H9 (cell line): ENCODE measurements around the gene PRR5L. TPM values are rescaled to one million over a fixed set of nuclear protein-coding genes. Genes with fewer than 3 reads are reported as not detected.

Experiments
- DNase-seq: peaks from one replicate; pipeline ENCODE4 v3.0.0-alpha.2; 2017
- H2AFZ ChIP-seq: one replicate; pipeline ENCODE4 v1.6.1; 2013; ENCODE audit warnings: mild to moderate bottlenecking, low read length, control low read depth, moderate library complexity
- H2AK5ac ChIP-seq: 2 replicates; pipeline ENCODE4 v1.6.1; 2013; ENCODE audit warnings: low read length, control low read depth, mixed read lengths; ENCODE audit not compliant: insufficient read length
- H2BK120ac ChIP-seq: one replicate; pipeline ENCODE4 v1.6.1; 2013; ENCODE audit warnings: low read depth, mild to moderate bottlenecking, low read length, control low read depth, inconsistent platforms; ENCODE audit not compliant: poor library complexity, severe bottlenecking
- H2BK12ac ChIP-seq: 2 replicates; pipeline ENCODE4 v1.6.1; 2013; ENCODE audit warnings: low read length, control low read depth, mixed read lengths, low read depth; ENCODE audit not compliant: insufficient read length
- H2BK15ac ChIP-seq: 2 replicates; pipeline ENCODE4 v1.6.1; 2013; ENCODE audit warnings: low read depth, low read length, control low read depth
- H2BK20ac ChIP-seq: one replicate; pipeline ENCODE4 v1.6.1; 2013; ENCODE audit warnings: low read depth, mild to moderate bottlenecking, low read length, control low read depth, inconsistent platforms; ENCODE audit not compliant: poor library complexity, severe bottlenecking
- H2BK5ac ChIP-seq: 2 replicates; pipeline ENCODE4 v1.6.1; 2013; ENCODE audit warnings: low read length, control low read depth, mixed read lengths; ENCODE audit not compliant: insufficient read length
- H3K14ac ChIP-seq: 2 replicates; pipeline ENCODE4 v1.6.1; 2013; ENCODE audit warnings: low read length, control low read depth; ENCODE audit not compliant: insufficient read depth
- H3K18ac ChIP-seq: 2 replicates; pipeline ENCODE4 v1.6.1; 2013; ENCODE audit warnings: low read depth, mild to moderate bottlenecking, mixed read lengths, low read length, control low read depth; ENCODE audit not compliant: insufficient read length
- H3K23ac ChIP-seq: 2 replicates; pipeline ENCODE4 v1.6.1; 2013; ENCODE audit warnings: low read length, control low read depth, mixed read lengths, low read depth; ENCODE audit not compliant: insufficient read length
- H3K23me2 ChIP-seq: 2 replicates; pipeline ENCODE4 v1.6.1; 2013; ENCODE audit warnings: low read depth, mild to moderate bottlenecking, mixed read lengths, low read length, control low read depth; ENCODE audit not compliant: insufficient read length, poor library complexity, severe bottlenecking
- H3K27ac ChIP-seq: 2 replicates; pipeline ENCODE4 v1.5.1; 2013; ENCODE audit warnings: low read length, control low read depth, mixed read lengths, low read depth; ENCODE audit not compliant: insufficient read length
- H3K27me3 ChIP-seq: 2 replicates; pipeline ENCODE4 v1.6.1; 2013; ENCODE audit warnings: low read length, control low read depth, inconsistent platforms; ENCODE audit not compliant: insufficient read depth
- H3K4ac ChIP-seq: 2 replicates; pipeline ENCODE4 v1.6.1; 2013; ENCODE audit warnings: low read depth, mild to moderate bottlenecking, control low read depth, inconsistent platforms, low read length, moderate library complexity
- H3K4me1 ChIP-seq: 2 replicates; pipeline ENCODE4 v1.6.1; 2013; ENCODE audit warnings: low read length, control low read depth, inconsistent platforms; ENCODE audit not compliant: insufficient read depth
- H3K4me2 ChIP-seq: 2 replicates; pipeline ENCODE4 v1.6.1; 2013; ENCODE audit warnings: low read length, control low read depth, mixed read lengths; ENCODE audit not compliant: insufficient read length, insufficient read depth
- H3K56ac ChIP-seq: 2 replicates; pipeline ENCODE4 v1.6.1; 2013; ENCODE audit warnings: low read depth, mild to moderate bottlenecking, mixed read lengths, low read length, control low read depth; ENCODE audit not compliant: insufficient read length
- H3K79me1 ChIP-seq: 2 replicates; pipeline ENCODE4 v1.6.1; 2013; ENCODE audit warnings: low read depth, mild to moderate bottlenecking, moderate library complexity, low read length, control low read depth, inconsistent platforms; ENCODE audit not compliant: insufficient read depth, poor library complexity, severe bottlenecking
- H3K79me2 ChIP-seq: 2 replicates; pipeline ENCODE4 v1.6.1; 2013; ENCODE audit warnings: low read length, control low read depth, inconsistent platforms; ENCODE audit not compliant: insufficient read depth
- H3K9ac ChIP-seq: 2 replicates; pipeline ENCODE4 v1.6.1; 2013; ENCODE audit warnings: low read length, control low read depth, mixed read lengths; ENCODE audit not compliant: insufficient read length; ENCODE audit errors: extremely low read depth
- H3K9me3 ChIP-seq: one replicate; pipeline ENCODE4 v1.6.1; 2013; ENCODE audit warnings: low read depth, low read length, inconsistent platforms; ENCODE audit not compliant: control insufficient read depth
- H3T11ph ChIP-seq: one replicate; pipeline ENCODE4 v1.6.1; 2013; ENCODE audit warnings: mild to moderate bottlenecking, low read length, control low read depth, inconsistent platforms
- H4K20me1 ChIP-seq: one replicate; pipeline ENCODE4 v1.6.1; 2013; ENCODE audit not compliant: control insufficient read depth, insufficient read length, insufficient read depth
- H4K5ac ChIP-seq: 2 replicates; pipeline ENCODE4 v1.6.1; 2013; ENCODE audit warnings: low read depth, mild to moderate bottlenecking, mixed read lengths, low read length, control low read depth; ENCODE audit not compliant: insufficient read length
- H4K8ac ChIP-seq: replicated peaks from 2 replicates; pipeline ENCODE4 v1.6.1; 2013; ENCODE audit warnings: low read length, control low read depth, mixed read lengths, low read depth; ENCODE audit not compliant: insufficient read length
- H4K91ac ChIP-seq: 2 replicates; pipeline ENCODE4 v1.6.1; 2013; ENCODE audit warnings: low read depth, mild to moderate bottlenecking, moderate library complexity, mixed read lengths, low read length, control low read depth; ENCODE audit not compliant: insufficient read length
- H3K27ac Mint-ChIP-seq, 3 experiments: 2 replicates in 2 of 3; 3 replicates in 1 of 3; pipeline ENCODE4 v1.8.0; 2020 to 2021; ENCODE audit warnings: mixed read lengths in 3 of 3, mild to moderate bottlenecking in 1 of 3, moderate library complexity in 1 of 3
- H3K27me3 Mint-ChIP-seq: 2 replicates; pipeline ENCODE4 v1.8.0; 2021; ENCODE audit warnings: low read depth, mild to moderate bottlenecking, moderate library complexity, mixed read lengths
- H3K36me3 Mint-ChIP-seq, 3 experiments: 2 replicates in 2 of 3; 3 replicates in 1 of 3; pipeline ENCODE4 v1.8.0; 2020 to 2021; ENCODE audit warnings: low read depth in 3 of 3, mixed read lengths in 3 of 3; ENCODE audit not compliant: insufficient read depth in 1 of 3
- H3K4me1 Mint-ChIP-seq, 2 experiments: 2 replicates each; pipeline ENCODE4 v1.8.0; 2020; ENCODE audit warnings: mixed read lengths in 2 of 2
- H3K4me3 Mint-ChIP-seq, 2 experiments: 2 replicates in 1 of 2; 3 replicates in 1 of 2; pipeline ENCODE4 v1.8.0; 2020 to 2021; ENCODE audit warnings: mild to moderate bottlenecking in 2 of 2, mixed read lengths in 2 of 2, moderate library complexity in 1 of 2
- H3K9me3 Mint-ChIP-seq, 2 experiments: 2 replicates in 1 of 2; 3 replicates in 1 of 2; pipeline ENCODE4 v1.8.0; 2020; ENCODE audit warnings: mild to moderate bottlenecking in 2 of 2, mixed read lengths in 2 of 2, moderate library complexity in 1 of 2
- WGBS: extraction: QIAGEN DNeasy Blood & Tissue Kit; methylation state at CpG from one replicate; pipeline ENCODE4 v1.1.7; 2013; ENCODE audit warnings: missing lambda C conversion rate, low lambda C conversion rate, mixed read lengths; ENCODE audit not compliant: insufficient read length; ENCODE audit errors: extremely low coverage; 5-methylcytosine and 5-hydroxymethylcytosine counted together
- total RNA-seq: library from RNA; stranded (reverse); gene quantifications from 2 replicates; pipeline ENCODE4 v1.2.1, GENCODE V29; 2021
- TF ChIP-seq, protein P1 (sequence below): fragments of 200-600 bp; sonication (generic); conservative IDR thresholded peaks from 3 replicates; pipeline ENCODE4 v1.8.0; 2021; ENCODE audit warnings: antibody characterized with exemption, mild to moderate bottlenecking

The PRR5L gene
- total RNA-seq, 1 experiment from 2014 or later = 5.6 TPM

DNA sequence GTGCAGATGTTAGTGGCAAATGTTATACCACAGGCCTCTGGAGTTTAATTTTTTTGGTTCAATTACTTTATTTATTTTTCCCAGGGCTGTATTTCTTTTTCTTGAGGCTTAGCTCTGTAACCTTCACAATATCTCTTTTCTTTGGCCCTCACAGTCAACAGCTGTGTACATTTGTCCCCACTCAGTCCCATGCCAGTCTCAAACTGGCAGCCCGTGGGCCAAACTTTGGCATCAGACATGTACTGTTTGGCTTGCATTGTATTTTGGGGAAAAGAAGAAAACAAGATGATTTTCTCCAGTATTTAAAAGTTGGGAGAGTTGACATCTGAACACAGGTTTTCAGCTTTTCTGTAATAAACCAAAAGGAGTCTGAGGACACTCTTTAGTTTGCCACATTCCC is 87.1 kb downstream of the PRR5L start:
- peaks cover 0 to 1% (median 0%) of the 10 kb centered on the region in 3 experiments; a peak in 2 of 7 replicates for H3K36me3 Mint-ChIP-seq
- WGBS = no CpG with 5 or more reads among the region's 1 CpG
- TF ChIP-seq, protein P1, sequence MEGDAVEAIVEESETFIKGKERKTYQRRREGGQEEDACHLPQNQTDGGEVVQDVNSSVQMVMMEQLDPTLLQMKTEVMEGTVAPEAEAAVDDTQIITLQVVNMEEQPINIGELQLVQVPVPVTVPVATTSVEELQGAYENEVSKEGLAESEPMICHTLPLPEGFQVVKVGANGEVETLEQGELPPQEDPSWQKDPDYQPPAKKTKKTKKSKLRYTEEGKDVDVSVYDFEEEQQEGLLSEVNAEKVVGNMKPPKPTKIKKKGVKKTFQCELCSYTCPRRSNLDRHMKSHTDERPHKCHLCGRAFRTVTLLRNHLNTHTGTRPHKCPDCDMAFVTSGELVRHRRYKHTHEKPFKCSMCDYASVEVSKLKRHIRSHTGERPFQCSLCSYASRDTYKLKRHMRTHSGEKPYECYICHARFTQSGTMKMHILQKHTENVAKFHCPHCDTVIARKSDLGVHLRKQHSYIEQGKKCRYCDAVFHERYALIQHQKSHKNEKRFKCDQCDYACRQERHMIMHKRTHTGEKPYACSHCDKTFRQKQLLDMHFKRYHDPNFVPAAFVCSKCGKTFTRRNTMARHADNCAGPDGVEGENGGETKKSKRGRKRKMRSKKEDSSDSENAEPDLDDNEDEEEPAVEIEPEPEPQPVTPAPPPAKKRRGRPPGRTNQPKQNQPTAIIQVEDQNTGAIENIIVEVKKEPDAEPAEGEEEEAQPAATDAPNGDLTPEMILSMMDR = no peak

More for the DNA sequence above, 87.1 kb downstream of the PRR5L start:
- Histone ChIP-seq H3K23me2 (no peaks in the 10 kb centered on the region), H2AK5ac (no peak overlapping the region), H3K27me3 (peaks cover under 1% of the 10 kb centered on the region; the same call in 1 of the 2 replicates), H4K20me1 (no peaks in the 10 kb centered on the region), H3K4ac (no peak overlapping the region), H3K79me2 (no peaks in the 10 kb centered on the region), H3K56ac (no peak overlapping the region), H2BK5ac (no peak overlapping the region), H3K9ac (no peak overlapping the region), H4K8ac (no peak overlapping the region), H3K27ac (no peak overlapping the region), H3K18ac (no peak overlapping the region), H2AFZ (no peak overlapping the region), H2BK20ac (no peak overlapping the region), H3K79me1 (no peaks in the 10 kb centered on the region), H2BK12ac (no peak overlapping the region), H3K9me3 (no peaks in the 10 kb centered on the region), H2BK120ac (no peak overlapping the region), H3K14ac (no peak overlapping the region), H2BK15ac (no peak overlapping the region), H3K23ac (no peak overlapping the region), H4K5ac (no peak overlapping the region), H3K4me1 (no peaks in the 10 kb centered on the region), H3K4me2 (no peak overlapping the region), H3T11ph (no peak overlapping the region), H4K91ac (no peak overlapping the region)
- DNase-seq = no peak
- H3K4me3 Mint-ChIP-seq = no peak overlapping the region
- no peaks in the 10 kb centered on the region for H3K9me3 Mint-ChIP-seq
- H3K4me1 Mint-ChIP-seq = peaks cover under 1 to 1% of the 10 kb centered on the region in 2 experiments; a peak in 3 of 4 replicates
- no peak overlapping the region for H3K27ac Mint-ChIP-seq
- peaks cover 11% of the 10 kb centered on the region for H3K27me3 Mint-ChIP-seq
